Esophagus muscularis mucosa (tissue), 3 donors: Measurements from ENCODE around the gene SPATA20.

Experiments
- POLR2AphosphoS5 ChIP-seq, 2 donors: sonication (generic); formaldehyde crosslinking; IDR thresholded peaks; one replicate each; pipeline ENCODE4 v1.6.1; 2017; ENCODE audit warnings: antibody characterized with exemption in 2 of 2
- TF ChIP-seq, protein P1 (sequence below), 3 experiments: fragments of 200-600 bp in 2 of 3; fragments of 450-650 bp in 1 of 3; sonication (generic) in 2 of 3; IDR thresholded peaks; one replicate each; pipeline ENCODE4 v1.5.1; 2017 to 2019; ENCODE audit warnings: antibody characterized with exemption in 3 of 3, mild to moderate bottlenecking in 2 of 3, moderate library complexity in 1 of 3

DNA sequence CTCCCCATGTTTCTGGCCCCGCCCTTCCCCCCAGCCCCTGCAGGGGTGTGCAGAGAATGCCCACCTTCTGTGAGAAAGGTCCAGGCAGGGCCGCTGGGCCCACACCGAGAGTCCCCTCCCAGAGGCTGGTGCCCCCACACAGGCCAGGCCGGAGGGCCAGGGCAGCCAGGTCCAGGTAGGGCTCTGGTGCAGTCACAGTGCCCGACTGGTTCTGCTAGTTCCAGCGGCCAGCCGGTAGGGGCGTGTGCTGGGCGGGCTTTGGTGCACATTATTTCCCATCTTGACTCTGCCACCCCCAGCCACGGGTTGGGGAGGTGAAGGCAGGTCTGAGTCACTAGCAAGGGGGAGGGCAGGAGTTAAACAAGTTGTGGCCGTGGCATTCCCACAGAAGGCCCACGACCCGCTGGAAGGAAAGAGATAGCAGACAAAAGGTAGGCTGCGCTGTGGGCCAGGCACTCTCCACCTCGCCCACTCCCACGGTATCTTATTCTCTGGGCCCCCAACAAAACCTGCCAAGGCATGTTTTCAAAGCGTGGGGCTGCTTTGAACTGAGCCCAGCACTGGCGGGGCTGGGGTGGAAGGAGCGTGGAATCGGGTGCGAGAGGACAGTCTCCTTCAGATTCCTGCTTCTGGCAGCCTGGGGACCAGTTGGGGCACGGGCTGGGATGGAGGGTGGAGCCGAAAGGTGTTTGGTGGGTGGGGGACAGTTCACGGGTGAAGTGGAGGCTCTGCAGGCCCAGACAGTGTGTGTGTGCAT is 12.6 kb upstream of the SPATA20 start:
- TF ChIP-seq POLR2AphosphoS5 (IDR thresholded peaks at IDR 0.05) = no peak
- TF ChIP-seq, protein P1, sequence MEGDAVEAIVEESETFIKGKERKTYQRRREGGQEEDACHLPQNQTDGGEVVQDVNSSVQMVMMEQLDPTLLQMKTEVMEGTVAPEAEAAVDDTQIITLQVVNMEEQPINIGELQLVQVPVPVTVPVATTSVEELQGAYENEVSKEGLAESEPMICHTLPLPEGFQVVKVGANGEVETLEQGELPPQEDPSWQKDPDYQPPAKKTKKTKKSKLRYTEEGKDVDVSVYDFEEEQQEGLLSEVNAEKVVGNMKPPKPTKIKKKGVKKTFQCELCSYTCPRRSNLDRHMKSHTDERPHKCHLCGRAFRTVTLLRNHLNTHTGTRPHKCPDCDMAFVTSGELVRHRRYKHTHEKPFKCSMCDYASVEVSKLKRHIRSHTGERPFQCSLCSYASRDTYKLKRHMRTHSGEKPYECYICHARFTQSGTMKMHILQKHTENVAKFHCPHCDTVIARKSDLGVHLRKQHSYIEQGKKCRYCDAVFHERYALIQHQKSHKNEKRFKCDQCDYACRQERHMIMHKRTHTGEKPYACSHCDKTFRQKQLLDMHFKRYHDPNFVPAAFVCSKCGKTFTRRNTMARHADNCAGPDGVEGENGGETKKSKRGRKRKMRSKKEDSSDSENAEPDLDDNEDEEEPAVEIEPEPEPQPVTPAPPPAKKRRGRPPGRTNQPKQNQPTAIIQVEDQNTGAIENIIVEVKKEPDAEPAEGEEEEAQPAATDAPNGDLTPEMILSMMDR (IDR thresholded peaks at IDR 0.05) = no peak
